Fibroblast of lung (primary cell): Measurements from ENCODE around the gene HNF4A.

Source experiments
- CTCF ChIP-seq, 2 donors: IDR thresholded peaks in 1 of 2; conservative IDR thresholded peaks in 1 of 2; 1 replicate in 1 of 2; 2 replicates in 1 of 2; pipeline ENCODE4 v1.5.1; 2011 to 2012; ENCODE audit warnings: low read length in 2 of 2, control low read depth in 1 of 2, inconsistent platforms in 1 of 2, low read depth in 1 of 2, mild to moderate bottlenecking in 1 of 2
- EZH2 ChIP-seq: IDR thresholded peaks from 2 replicates; pipeline ENCODE4 v1.5.1; 2012; ENCODE audit warnings: low read length, control low read depth, mild to moderate bottlenecking; ENCODE audit errors: missing control alignments

DNA sequence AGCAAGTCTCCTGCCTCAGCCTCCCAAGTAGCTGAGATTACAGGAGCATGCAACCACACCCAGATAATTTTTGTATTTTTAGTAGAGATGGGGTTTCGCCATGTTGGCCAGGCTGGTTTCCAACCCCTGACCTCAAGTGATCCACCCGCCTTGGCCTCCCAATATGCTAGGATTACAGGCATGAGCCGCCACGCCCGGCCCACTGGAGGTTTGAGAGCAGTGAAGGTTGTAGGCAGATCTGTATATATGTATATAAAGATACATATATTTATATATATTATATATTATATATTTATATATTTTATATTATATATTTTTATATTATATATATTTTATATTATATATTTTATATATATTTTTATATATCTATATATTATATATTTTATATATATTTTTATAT lies 82.0 kb downstream of the HNF4A start:
- TF ChIP-seq CTCF (conservative IDR thresholded peaks at IDR 0.05 in 1 of 2, IDR thresholded peaks at IDR 0.05 in 1 of 2; ENCODE audit: low read depth in 1 of 2, low read length in 2 of 2) (no peak), EZH2 (no peak)
